Measurements from ENCODE around the gene BABAM2.

BABAM2 gene

DNA sequence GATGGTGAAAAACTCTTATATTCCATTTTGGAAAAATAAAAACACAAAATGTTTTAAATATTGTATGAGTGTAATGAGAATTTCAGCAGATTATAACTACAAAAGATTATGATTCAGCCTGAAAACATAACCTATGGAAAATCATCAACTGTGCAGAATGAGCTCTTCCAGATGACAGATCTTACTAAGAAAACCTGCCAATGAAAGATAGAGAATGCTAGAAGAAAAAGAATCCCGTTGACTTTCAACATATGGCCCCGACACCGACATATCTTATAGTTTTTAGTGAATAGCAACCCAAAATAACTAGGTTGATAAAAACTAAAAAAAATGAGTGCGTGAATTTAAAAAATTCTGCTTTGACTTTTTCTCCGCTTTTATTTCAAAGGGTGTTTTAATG is 178.0 kb downstream of the BABAM2 start:
- Histone ChIP-seq H3K4me1 (ENCODE audit: control insufficient read depth in 1 of 2, insufficient read depth in 2 of 2, low read length in 2 of 2) (peaks cover 0 to 5% of the 10 kb centered on the region in 2 donors), H3K9ac (ENCODE audit: low read depth in 1 of 2, low read length in 2 of 2) (no peak overlapping the region)

DNA sequence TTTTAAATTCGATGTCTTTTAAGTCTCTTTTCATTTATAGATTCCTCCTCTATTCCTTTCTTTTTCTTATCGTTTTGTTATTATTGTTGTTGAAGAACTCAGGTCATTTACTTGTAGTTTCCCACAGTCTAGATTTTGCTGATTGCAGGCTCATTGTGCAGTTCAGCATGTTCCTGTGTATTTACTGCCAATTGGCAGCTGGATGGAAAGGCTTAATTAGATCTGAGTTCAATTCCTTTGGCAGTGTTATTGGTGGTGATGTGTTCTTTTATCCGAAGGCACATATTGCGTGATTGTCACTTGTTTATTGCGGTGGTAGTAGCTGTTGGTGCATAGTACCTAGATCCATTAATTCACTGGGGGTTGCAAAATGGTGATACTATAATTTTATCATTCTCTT is 180.7 kb downstream of the BABAM2 start:
- Histone ChIP-seq H3K9ac (ENCODE audit: low read depth in 1 of 2, low read length in 2 of 2) (no peak overlapping the region), H3K27me3 (ENCODE audit: control insufficient read depth in 1 of 2, insufficient read depth in 2 of 2, low read length in 2 of 2) (no peaks in the 10 kb centered on the region), H3K9me3 (ENCODE audit: control insufficient read depth in 1 of 2, low read length in 2 of 2) (no peaks in the 10 kb centered on the region), H3K27ac (ENCODE audit: low read depth, low read length) (no peak overlapping the region), H3K4me3 (ENCODE audit: low read depth in 1 of 2, low read length in 2 of 2) (no peak overlapping the region), H3K4me1 (ENCODE audit: control insufficient read depth in 1 of 2, insufficient read depth in 2 of 2, low read length in 2 of 2) (peaks cover 0 to 5% of the 10 kb centered on the region in 2 donors), H3K36me3 (ENCODE audit: control insufficient read depth in 1 of 2, insufficient read depth in 2 of 2, low read length in 2 of 2) (no peaks in the 10 kb centered on the region)

More for the DNA sequence above, 178.0 kb downstream of the BABAM2 start:
- H3K27ac ChIP-seq (ENCODE audit: low read depth, low read length), result no peak overlapping the region
- H3K27me3 ChIP-seq (ENCODE audit: control insufficient read depth in 1 of 2, insufficient read depth in 2 of 2, low read length in 2 of 2), result no peaks in the 10 kb centered on the region
- H3K36me3 ChIP-seq (ENCODE audit: control insufficient read depth in 1 of 2, insufficient read depth in 2 of 2, low read length in 2 of 2), result no peaks in the 10 kb centered on the region
- H3K9me3 ChIP-seq (ENCODE audit: control insufficient read depth in 1 of 2, low read length in 2 of 2), result no peaks in the 10 kb centered on the region
- no peak overlapping the region for H3K4me3 ChIP-seq (ENCODE audit: low read depth in 1 of 2, low read length in 2 of 2)

DNA sequence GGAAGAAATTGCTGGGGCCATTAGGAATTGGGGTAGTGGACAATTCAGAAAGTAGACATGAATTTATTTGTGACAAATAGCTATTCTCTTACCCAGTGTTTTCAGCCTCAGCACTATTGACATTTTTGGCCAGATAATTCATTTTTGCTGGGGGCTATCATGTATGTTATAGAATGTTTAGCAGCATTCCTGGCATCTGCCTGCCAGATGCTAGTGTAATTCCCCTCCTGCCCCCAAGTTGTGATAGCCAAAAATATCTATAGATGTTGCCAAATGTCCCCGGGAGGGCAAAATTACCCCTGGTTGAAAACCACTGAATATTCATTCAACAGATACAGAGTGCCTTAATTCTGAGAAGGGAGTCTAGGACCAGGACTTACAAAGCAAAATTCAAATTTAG is 183.6 kb downstream of the BABAM2 start:
- H3K27ac ChIP-seq (ENCODE audit: low read depth, low read length), result no peak overlapping the region
- no peaks in the 10 kb centered on the region for H3K4me1 ChIP-seq (ENCODE audit: control insufficient read depth in 1 of 2, insufficient read depth in 2 of 2, low read length in 2 of 2)
- no peaks in the 10 kb centered on the region for H3K36me3 ChIP-seq (ENCODE audit: control insufficient read depth in 1 of 2, insufficient read depth in 2 of 2, low read length in 2 of 2)
- no peaks in the 10 kb centered on the region for H3K9me3 ChIP-seq (ENCODE audit: control insufficient read depth in 1 of 2, low read length in 2 of 2)
- no peak overlapping the region for H3K9ac ChIP-seq (ENCODE audit: low read depth in 1 of 2, low read length in 2 of 2)
- no peak overlapping the region for H3K4me3 ChIP-seq (ENCODE audit: low read depth in 1 of 2, low read length in 2 of 2)
- no peaks in the 10 kb centered on the region for H3K27me3 ChIP-seq (ENCODE audit: control insufficient read depth in 1 of 2, insufficient read depth in 2 of 2, low read length in 2 of 2)

DNA sequence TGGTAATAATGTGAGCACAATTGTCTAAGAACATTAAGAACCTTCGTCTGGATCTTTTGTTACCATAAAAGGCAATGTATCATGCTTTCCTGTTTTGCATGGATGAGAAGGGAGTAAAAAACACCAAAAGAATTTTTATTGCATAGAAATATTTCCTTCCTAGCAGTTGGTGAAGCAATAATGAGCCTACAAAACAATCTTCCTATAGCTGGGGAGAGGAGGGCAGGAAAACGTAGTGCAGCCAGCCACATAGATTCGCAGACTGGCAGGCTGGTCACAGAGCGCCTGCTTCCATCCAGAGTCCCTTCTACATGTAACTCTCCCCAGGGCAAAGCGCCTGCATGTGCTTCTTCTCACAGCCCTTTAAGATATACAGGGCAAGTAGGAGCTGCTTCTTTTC is 190.4 kb downstream of the BABAM2 start:
- Histone ChIP-seq H3K4me1 (ENCODE audit: control insufficient read depth in 1 of 2, insufficient read depth in 2 of 2, low read length in 2 of 2) (peaks cover 0 to 12% of the 10 kb centered on the region in 2 donors), H3K36me3 (ENCODE audit: control insufficient read depth in 1 of 2, insufficient read depth in 2 of 2, low read length in 2 of 2) (no peaks in the 10 kb centered on the region), H3K9me3 (ENCODE audit: control insufficient read depth in 1 of 2, low read length in 2 of 2) (no peaks in the 10 kb centered on the region), H3K4me3 (ENCODE audit: low read depth in 1 of 2, low read length in 2 of 2) (no peak overlapping the region), H3K27me3 (ENCODE audit: control insufficient read depth in 1 of 2, insufficient read depth in 2 of 2, low read length in 2 of 2) (no peaks in the 10 kb centered on the region), H3K9ac (ENCODE audit: low read depth in 1 of 2, low read length in 2 of 2) (no peak overlapping the region), H3K27ac (ENCODE audit: low read depth, low read length) (no peak overlapping the region)

DNA sequence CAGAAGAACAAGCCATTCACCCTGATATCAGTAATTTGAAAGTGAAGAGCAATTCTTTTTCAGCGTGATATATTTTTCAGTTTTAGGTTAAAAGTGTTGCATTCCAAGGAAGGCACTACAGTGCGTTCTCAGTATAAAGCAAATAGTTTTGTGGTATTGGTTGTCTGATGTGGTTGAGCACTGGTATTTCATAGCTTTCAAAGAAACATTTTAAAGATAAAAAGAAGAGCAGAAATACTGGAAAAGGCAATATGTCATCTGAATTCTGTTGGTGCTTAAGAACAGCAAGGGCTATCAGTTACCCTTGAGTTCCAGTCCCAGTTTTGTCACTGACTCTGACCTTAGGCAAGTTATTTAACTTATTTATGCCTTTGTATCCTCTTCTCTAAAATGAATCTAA is 191.6 kb downstream of the BABAM2 start:
- no peaks in the 10 kb centered on the region for H3K9me3 ChIP-seq (ENCODE audit: control insufficient read depth in 1 of 2, low read length in 2 of 2)
- H3K4me1 ChIP-seq (ENCODE audit: control insufficient read depth in 1 of 2, insufficient read depth in 2 of 2, low read length in 2 of 2), result peaks cover 0 to 12% of the 10 kb centered on the region in 2 donors
- no peaks in the 10 kb centered on the region for H3K36me3 ChIP-seq (ENCODE audit: control insufficient read depth in 1 of 2, insufficient read depth in 2 of 2, low read length in 2 of 2)
- H3K4me3 ChIP-seq (ENCODE audit: low read depth in 1 of 2, low read length in 2 of 2), result no peak overlapping the region
- no peak overlapping the region for H3K9ac ChIP-seq (ENCODE audit: low read depth in 1 of 2, low read length in 2 of 2)
- no peak overlapping the region for H3K27ac ChIP-seq (ENCODE audit: low read depth, low read length)
- H3K27me3 ChIP-seq (ENCODE audit: control insufficient read depth in 1 of 2, insufficient read depth in 2 of 2, low read length in 2 of 2), result no peaks in the 10 kb centered on the region

DNA sequence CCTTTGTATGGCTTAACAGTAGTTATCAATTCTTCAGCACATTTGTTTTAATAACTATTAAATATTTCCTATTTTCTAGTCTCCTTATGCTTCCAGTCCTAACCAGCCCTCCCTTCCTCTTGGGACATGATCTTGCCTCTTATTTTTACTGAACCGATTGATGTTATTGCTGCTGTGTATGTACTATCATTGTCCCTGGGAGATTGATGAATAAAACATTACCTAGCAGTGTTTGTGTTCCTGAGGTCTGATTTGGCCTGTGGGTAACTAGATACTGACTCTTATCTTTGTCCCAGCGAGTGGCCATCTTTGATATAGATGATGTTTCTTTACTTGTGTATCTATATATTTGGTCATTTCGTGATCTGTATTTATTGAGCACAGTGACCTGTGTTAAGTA is 192.9 kb downstream of the BABAM2 start:
- no peaks in the 10 kb centered on the region for H3K9me3 ChIP-seq (ENCODE audit: control insufficient read depth in 1 of 2, low read length in 2 of 2)
- no peak overlapping the region for H3K4me3 ChIP-seq (ENCODE audit: low read depth in 1 of 2, low read length in 2 of 2)
- peaks cover 0 to 12% of the 10 kb centered on the region in 2 donors for H3K4me1 ChIP-seq (ENCODE audit: control insufficient read depth in 1 of 2, insufficient read depth in 2 of 2, low read length in 2 of 2)
- H3K27me3 ChIP-seq (ENCODE audit: control insufficient read depth in 1 of 2, insufficient read depth in 2 of 2, low read length in 2 of 2), result no peaks in the 10 kb centered on the region
- H3K9ac ChIP-seq (ENCODE audit: low read depth in 1 of 2, low read length in 2 of 2), result no peak overlapping the region
- H3K27ac ChIP-seq (ENCODE audit: low read depth, low read length), result no peak overlapping the region
- H3K36me3 ChIP-seq (ENCODE audit: control insufficient read depth in 1 of 2, insufficient read depth in 2 of 2, low read length in 2 of 2), result no peaks in the 10 kb centered on the region

DNA sequence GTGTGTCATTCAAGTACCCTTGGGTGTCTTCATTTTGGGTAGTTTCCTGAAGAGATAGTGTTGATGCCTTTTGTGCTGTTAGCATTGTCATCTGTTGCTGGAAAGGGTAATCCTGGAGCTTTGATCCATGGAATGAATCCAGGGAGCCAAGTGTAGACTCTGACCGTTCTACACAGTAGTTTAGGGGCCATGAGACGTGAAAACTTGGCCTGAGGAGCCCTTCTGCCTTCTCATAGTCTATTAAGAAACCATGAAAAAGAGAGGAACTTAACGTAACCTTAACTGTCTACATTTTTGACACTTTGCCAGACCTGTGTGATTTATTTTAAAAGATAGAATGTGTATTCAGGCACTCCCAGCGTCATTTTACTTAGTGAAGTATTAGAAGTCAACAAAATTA is 194.0 kb downstream of the BABAM2 start:
- Histone ChIP-seq H3K9ac (ENCODE audit: low read depth in 1 of 2, low read length in 2 of 2) (no peak overlapping the region), H3K4me1 (ENCODE audit: control insufficient read depth in 1 of 2, insufficient read depth in 2 of 2, low read length in 2 of 2) (peaks cover 0 to 12% of the 10 kb centered on the region in 2 donors), H3K9me3 (ENCODE audit: control insufficient read depth in 1 of 2, low read length in 2 of 2) (no peaks in the 10 kb centered on the region), H3K27me3 (ENCODE audit: control insufficient read depth in 1 of 2, insufficient read depth in 2 of 2, low read length in 2 of 2) (no peaks in the 10 kb centered on the region), H3K36me3 (ENCODE audit: control insufficient read depth in 1 of 2, insufficient read depth in 2 of 2, low read length in 2 of 2) (no peaks in the 10 kb centered on the region), H3K4me3 (ENCODE audit: low read depth in 1 of 2, low read length in 2 of 2) (no peak overlapping the region), H3K27ac (ENCODE audit: low read depth, low read length) (no peak overlapping the region)

DNA sequence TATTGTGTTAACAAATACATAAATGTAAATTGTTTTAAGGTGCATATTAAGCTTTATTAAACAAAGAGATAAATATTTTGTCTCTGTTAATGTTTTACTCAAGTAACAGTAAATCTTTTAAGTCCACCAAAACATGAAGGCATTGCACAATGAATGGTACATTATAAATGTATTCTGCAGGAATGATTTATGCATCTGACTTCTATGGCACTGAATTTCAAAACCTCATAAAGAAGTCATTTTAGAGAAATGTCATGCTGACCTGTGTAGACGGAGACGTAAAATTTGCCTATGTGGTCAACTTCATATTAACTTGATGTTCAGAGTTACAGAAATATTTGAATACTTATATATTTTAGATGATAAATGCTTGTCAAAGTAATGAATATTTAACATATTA is 194.7 kb downstream of the BABAM2 start:
- Histone ChIP-seq H3K36me3 (ENCODE audit: control insufficient read depth in 1 of 2, insufficient read depth in 2 of 2, low read length in 2 of 2) (no peaks in the 10 kb centered on the region), H3K9ac (ENCODE audit: low read depth in 1 of 2, low read length in 2 of 2) (no peak overlapping the region), H3K4me1 (ENCODE audit: control insufficient read depth in 1 of 2, insufficient read depth in 2 of 2, low read length in 2 of 2) (peaks cover 0 to 9% of the 10 kb centered on the region in 2 donors), H3K27ac (ENCODE audit: low read depth, low read length) (no peak overlapping the region), H3K9me3 (ENCODE audit: control insufficient read depth in 1 of 2, low read length in 2 of 2) (no peaks in the 10 kb centered on the region), H3K27me3 (ENCODE audit: control insufficient read depth in 1 of 2, insufficient read depth in 2 of 2, low read length in 2 of 2) (no peaks in the 10 kb centered on the region), H3K4me3 (ENCODE audit: low read depth in 1 of 2, low read length in 2 of 2) (no peak overlapping the region)

DNA sequence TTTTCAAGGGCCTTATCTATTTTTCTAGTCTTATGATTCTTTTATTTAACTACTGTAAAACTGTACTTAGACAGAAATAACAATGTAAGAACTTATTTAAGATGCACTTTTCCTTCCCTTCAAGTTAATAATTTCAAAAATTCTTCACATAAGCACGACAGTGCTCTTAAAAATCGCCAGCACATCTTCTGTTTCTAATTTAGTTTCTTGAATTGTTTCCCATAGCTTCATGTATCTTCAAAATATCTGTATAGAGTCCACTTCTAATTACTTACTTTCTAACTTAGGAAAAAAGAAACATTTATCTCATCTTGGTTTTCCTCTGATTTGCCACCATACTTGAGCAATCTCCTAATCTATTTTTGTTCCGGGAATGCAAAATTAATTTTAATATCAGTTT is 196.1 kb downstream of the BABAM2 start:
- Histone ChIP-seq H3K9me3 (ENCODE audit: control insufficient read depth in 1 of 2, low read length in 2 of 2) (no peaks in the 10 kb centered on the region), H3K9ac (ENCODE audit: low read depth in 1 of 2, low read length in 2 of 2) (no peak overlapping the region), H3K27me3 (ENCODE audit: control insufficient read depth in 1 of 2, insufficient read depth in 2 of 2, low read length in 2 of 2) (no peaks in the 10 kb centered on the region), H3K36me3 (ENCODE audit: control insufficient read depth in 1 of 2, insufficient read depth in 2 of 2, low read length in 2 of 2) (no peaks in the 10 kb centered on the region), H3K27ac (ENCODE audit: low read depth, low read length) (no peak overlapping the region), H3K4me1 (ENCODE audit: control insufficient read depth in 1 of 2, insufficient read depth in 2 of 2, low read length in 2 of 2) (peaks cover 0 to 5% of the 10 kb centered on the region in 2 donors), H3K4me3 (ENCODE audit: low read depth in 1 of 2, low read length in 2 of 2) (no peak overlapping the region)

DNA sequence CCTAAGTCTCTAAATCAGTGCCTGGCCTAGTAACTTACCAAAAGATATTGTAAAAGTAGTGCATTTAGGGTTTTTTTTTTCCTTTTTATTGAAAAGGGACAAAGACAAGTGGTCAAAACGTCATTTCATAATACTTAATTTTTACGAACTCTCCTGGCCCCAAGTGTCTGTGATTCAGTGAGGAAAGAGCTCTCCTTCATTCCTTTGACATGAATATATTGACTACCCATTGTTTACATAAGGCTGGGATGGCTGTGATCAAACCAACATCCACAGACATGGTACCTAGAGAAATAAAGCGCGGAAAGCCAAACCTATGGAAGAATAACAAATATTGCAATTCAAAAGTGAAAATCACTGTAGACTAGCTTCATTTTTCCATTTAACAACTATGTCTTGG is 198.4 kb downstream of the BABAM2 start:
- no peaks in the 10 kb centered on the region for H3K9me3 ChIP-seq (ENCODE audit: control insufficient read depth in 1 of 2, low read length in 2 of 2)
- no peak overlapping the region for H3K9ac ChIP-seq (ENCODE audit: low read depth in 1 of 2, low read length in 2 of 2)
- H3K4me1 ChIP-seq (ENCODE audit: control insufficient read depth in 1 of 2, insufficient read depth in 2 of 2, low read length in 2 of 2), result peaks cover 0 to 5% of the 10 kb centered on the region in 2 donors
- H3K27ac ChIP-seq (ENCODE audit: low read depth, low read length), result no peak overlapping the region
- H3K4me3 ChIP-seq (ENCODE audit: low read depth in 1 of 2, low read length in 2 of 2), result no peak overlapping the region
- H3K36me3 ChIP-seq (ENCODE audit: control insufficient read depth in 1 of 2, insufficient read depth in 2 of 2, low read length in 2 of 2), result no peaks in the 10 kb centered on the region
- no peaks in the 10 kb centered on the region for H3K27me3 ChIP-seq (ENCODE audit: control insufficient read depth in 1 of 2, insufficient read depth in 2 of 2, low read length in 2 of 2)

DNA sequence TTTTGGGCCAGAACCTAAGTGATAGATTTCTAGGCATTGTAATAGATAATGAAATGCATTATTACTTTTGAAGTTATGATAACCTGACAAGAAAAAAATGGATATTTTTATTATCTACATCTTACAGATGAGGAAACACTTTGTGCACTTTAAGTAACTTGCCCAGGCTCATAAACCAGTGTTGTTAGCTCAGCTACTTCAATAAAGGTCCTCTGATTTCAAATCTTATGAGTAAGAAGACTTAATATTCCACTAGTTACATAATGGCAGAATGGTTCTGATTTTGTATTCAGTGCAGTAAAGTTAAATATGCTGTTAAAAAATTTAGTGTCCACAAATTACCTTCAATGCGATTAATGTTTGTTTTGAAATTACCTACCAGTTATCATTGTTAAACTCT is 199.0 kb downstream of the BABAM2 start:
- Histone ChIP-seq H3K9ac (ENCODE audit: low read depth in 1 of 2, low read length in 2 of 2) (no peak overlapping the region), H3K4me1 (ENCODE audit: control insufficient read depth in 1 of 2, insufficient read depth in 2 of 2, low read length in 2 of 2) (peaks cover 0 to 5% of the 10 kb centered on the region in 2 donors), H3K27me3 (ENCODE audit: control insufficient read depth in 1 of 2, insufficient read depth in 2 of 2, low read length in 2 of 2) (no peaks in the 10 kb centered on the region), H3K36me3 (ENCODE audit: control insufficient read depth in 1 of 2, insufficient read depth in 2 of 2, low read length in 2 of 2) (no peaks in the 10 kb centered on the region), H3K9me3 (ENCODE audit: control insufficient read depth in 1 of 2, low read length in 2 of 2) (no peaks in the 10 kb centered on the region), H3K4me3 (ENCODE audit: low read depth in 1 of 2, low read length in 2 of 2) (no peak overlapping the region), H3K27ac (ENCODE audit: low read depth, low read length) (no peak overlapping the region)
